ENCODE data around the gene TMED1.
A peak's percentile ranks its signal among the peaks of the same experiment; 100 is the strongest.
"Not testable (repeated sequence)": the region's sequence is repeated elsewhere in the genome, so short reads cannot be mapped to it uniquely, and the experiment has no call there.

The TMED1 gene

DNA sequence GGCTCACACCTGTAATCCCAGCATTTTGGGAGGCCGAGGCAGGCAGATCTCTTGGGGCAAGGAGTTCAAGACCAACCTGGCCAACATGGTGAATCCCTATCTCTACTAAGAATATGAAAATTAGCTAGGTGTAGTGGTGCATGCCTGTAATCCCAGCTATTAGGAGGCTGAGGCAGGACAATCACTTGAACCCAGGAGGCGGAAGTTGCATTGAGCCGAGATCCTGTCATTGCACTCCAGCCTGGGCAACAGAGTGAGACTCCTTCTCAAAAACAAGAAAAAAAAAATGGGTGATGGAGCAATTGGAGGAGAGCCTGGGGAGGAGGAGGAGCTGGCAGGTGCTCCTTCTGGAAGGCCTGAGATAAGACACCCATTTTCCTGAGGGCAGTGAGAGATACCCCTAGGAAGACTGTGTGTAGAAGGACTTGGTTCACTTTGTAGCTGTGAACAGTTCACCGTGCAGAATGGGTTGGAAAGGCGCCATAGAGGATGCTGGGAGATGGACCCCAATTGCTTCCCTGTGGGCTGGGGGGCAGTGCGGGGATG, 26.6 kb upstream of the TMED1 start:
- DNase-seq (ENCODE audit: low spot score) = no peak

DNA sequence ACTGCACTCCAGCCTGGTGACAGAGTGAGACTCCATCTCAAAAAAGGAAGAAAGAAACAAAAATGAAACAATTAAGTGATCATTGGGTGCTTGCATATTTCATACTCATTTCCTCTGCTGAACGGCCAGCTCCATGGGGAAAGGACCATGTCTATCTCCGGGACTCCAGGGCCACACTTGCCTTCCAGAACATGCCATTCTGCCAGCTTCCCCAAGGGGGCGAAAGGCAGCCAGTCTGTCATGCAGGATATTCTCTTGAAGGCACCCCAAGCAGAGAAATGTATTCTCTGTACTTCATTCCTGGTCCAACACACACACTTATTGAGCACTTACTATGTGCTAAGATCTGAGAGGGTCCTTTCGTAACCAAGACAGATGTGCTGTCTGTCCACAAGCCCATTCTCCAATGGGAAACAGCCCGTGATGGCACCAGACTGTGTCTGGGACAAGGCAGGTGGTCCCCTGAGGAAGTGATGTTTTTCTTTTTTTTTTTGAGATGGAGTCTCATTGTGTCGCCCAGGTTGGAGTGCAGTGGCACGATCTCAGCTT, 25.2 kb upstream of the TMED1 start:
- peak; percentile 69 for DNase-seq (ENCODE audit: low spot score)

DNA sequence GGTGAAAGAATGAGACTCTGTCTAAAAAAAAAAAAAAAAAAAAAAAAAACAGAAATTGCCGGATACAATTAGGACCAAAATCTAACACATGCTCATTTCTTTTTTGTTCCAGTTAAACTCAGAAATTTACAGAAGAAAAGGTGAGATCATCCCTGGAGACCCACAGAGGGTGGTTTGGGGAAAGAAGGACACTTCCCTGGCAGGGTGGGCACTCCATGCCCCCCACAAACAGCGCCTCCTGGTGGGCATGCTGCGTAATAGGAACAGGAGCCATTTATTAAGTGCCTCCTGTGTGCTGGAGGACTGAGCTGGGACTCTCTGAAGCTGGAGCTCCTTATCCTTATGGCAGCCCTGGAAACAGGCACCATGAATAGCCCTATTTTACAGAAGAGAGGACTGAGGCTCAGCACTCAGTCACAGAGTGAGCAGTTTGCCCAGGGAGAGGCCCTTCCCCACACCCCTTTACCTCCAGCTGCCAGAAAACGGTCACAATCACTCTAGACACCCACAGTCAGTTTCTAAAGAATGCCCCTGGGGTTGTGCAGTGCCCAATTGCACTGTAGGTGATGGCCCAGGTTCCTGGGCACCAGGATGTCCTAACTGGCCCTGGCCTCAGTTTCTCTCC, 22.3 kb upstream of the TMED1 start:
- DNase-seq (ENCODE audit: low spot score) = no peak

DNA sequence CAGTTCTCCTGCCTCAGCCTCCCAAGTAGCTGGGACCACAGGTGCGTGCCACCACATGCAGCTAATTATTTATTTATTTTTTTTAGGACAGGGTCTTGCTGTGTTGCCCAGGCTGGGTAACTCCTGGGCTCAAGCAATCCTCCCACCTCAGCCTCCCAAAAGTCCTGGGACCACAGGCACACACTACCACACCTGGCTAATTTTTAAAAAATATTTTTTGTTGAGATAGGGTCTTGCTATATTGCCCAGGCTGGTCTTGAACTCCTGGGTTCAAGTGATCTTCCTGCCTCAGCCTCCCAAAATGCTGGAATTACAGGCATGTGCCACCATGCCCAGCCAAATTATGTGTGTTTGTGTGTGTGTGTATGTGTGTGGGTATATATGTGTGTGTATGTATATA, 20.9 kb upstream of the TMED1 start:
- DNase-seq (ENCODE audit: low spot score) = not testable (repeated sequence)

DNA sequence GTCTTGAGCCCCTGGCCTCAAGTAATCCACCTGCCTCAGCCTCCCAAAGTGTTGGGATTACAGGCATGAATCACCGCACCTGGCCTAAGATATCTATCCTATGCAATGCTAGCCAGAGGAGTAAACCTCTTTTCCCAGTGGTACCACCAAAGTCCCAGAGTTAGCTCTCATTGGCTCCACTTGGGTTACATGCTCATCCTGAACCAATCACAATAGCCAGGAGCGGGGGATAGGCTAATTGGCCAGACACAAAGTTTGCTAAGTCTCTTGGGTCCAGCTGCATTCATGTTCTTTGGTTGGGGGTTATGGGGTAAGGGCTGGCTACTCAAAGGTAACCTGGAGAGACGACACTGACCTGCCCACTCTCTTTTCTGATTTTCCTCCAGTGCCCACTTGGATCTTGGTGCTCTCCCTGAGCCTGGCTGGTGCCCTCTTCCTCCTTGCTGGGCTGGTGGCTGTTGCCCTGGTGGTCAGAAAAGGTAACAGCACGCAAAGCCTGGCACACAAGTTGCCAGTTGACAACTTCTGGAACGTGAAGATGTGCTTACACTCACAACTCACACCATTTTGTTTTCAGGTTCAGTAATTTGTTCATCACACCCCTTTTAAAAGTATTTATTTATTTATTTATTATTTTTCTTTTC, 20.0 kb upstream of the TMED1 start:
- DNase-seq (ENCODE audit: low spot score) = peak; percentile 54

DNA sequence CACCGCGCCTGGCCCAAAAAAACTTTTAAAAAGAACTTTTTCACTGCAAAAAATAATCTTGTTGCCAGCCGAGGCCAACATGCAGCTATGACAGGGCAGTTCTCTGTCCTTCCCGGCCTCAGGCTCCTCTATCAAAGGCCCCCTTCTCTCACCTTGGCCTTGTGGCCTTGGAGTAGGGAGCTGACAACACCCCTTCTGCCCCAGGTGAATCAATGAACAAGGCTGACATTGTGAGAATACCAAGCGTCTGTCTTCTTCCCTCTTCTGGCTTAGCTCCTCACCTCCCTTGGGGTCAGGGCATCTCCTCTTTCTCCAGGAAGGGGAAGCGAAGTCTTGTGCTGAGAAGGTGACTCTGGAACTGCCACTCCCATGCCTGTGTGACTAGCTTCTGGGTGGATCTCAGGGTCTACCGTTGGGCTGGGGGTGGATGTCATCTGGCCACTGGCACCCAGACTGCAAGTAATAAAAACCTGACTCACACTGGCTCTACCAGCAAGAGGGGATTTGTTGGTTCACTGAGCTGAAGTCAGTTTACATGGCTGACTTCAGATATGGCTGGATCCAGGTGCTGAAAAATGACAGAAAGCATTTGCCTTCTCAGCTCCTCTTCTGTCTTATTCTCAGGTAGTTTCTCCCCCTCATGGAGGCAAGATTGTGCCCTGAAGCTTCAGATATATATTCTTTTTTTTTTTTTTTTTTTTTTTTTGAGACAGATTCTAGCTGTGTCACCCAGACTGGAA, 18.5 kb upstream of the TMED1 start:
- no peak for DNase-seq (ENCODE audit: low spot score)

DNA sequence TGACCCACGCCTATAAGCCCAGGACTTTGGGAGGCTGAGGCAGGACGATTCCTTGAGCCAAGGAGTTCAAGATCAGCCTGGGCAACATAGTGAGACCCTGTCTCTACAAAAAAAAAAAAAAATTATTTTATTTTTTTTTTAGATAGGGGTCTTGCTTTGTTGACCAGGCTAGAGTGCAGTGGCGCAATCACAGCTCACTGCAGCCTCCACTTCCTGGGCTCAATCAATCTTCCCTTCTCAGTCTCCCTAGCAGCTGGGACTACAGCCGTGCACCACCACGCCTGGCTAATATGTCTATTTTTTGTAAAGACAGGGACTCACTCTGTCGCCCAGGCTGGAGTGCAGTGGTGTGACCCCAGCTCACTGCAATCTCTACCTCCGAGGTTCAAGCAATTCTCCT, 16.9 kb upstream of the TMED1 start:
- DNase-seq (ENCODE audit: low spot score) = no peak

DNA sequence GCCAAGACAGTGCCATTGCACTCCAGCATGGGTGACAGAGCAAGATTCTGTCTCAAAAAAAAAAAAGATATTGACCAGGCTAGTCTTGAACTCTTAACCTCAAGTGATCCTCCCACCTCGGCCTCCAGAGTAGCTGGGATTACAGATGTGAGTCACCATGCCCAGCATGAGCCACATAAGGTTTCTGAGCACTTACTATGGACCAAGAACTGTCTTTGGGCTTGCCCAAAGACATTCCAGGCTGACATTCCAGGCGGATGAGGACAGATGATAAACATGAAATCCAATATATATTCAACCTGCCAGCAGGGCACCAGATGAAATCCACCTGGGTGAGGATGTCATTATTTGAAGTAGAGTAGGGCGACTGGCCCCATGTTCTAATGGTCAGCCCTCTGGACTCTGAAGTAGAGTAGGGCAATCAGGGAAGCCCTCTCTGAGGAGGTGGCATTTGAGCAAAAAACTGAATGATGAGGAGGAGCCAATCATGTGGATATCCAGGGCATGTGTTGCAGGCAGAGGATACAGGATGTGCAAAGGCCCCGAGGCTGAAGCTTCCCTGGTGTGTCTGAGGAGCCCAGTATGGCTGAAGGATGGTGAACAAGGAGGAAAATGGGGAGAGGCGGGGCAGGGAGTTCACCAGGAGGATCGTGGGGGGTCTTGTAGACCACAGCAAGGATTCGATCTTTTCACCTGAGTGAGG, 16.2 kb upstream of the TMED1 start:
- DNase-seq (ENCODE audit: low spot score) = peak; percentile 43

DNA sequence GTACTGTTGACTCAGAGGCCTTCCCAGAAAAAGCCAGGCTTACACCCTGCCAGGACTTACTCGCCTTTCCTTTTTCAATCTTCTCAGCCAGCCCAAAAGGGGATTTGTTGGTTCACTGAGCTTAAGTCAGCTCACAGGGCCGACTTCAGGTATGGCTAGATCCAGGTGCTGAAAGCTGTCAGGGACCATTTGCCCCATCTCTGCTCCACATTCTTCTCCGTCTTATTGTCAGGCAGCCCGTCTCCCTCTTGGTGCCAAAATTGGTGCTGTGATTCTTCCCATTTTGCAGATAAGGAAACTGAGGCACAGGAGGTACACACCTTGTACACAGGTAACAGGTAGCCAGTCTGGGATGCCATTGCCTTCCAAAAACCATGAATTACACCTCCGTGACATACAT, 14.6 kb upstream of the TMED1 start:
- DNase-seq (ENCODE audit: low spot score) = no peak

DNA sequence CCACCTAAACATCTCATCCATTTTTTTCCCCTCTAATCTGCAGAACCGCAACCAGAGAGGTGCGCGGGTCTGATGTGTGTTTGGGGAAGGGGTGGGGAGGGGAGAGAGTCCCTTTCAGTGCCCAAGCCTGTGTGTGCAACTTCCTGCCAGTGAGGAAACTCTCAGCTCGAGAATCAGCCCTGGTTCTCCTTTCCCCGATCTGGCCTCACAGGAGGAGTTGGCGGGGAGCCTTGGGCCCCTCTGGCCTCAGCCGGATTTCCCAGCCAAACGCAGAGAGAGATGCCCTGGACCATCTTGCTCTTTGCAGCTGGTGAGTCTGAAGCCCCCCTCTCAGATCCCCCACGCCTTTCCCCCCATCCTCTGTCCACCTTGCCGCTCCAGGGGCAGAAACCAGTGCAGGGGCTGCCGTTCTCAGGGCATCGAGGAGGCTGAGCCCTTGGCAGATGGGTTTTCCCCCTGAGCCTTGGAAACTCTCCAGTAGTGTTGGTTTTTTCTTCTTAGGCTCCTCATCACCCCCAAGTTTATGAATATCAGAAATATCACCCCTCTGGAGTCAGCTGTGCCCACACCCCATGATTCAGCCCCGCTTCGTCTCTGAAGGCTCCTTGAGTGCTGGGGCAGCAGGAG, 12.3 kb upstream of the TMED1 start, which contains the start of gene C19orf38:
Gene C19orf38, plus strand, starts transcription at position 186 of the 627 bp plus-strand sequence. Its CDS starts 94 bp downstream, at position 280.
- DNase-seq (ENCODE audit: low spot score) = no peak

DNA sequence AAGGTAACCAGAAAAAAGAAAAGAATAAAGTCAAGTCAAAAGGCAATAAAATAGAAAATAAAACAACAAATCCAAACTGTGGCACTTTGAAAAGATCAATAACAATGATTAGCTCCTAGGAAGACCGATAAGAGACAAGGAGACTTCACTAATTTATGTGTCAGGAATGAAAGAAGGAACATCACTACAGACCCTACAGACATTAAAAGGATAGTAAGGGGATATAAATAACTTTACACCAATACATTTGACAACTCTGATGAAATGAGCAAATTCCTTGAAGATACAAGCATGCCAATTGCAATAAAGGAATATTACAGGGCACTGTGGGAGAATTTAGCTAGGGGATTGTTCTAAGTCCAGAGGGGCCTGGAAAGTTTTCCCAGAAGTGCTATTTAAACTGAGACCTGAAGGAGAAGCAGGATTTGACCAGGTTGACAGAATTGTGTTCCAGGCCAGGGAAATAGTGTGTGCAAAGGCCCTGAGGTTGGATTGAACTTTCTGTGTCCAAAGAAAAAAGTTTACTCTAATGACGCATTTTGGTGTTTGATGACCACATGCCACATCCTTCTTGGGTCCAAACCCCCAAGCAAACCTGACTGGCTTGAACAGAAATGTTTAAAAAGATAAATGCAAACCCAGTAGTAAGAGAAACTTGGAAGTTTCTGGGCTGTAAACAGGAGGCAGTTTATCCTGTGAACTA, 10.6 kb upstream of the TMED1 start:
- DNase-seq (ENCODE audit: low spot score) = no peak

DNA sequence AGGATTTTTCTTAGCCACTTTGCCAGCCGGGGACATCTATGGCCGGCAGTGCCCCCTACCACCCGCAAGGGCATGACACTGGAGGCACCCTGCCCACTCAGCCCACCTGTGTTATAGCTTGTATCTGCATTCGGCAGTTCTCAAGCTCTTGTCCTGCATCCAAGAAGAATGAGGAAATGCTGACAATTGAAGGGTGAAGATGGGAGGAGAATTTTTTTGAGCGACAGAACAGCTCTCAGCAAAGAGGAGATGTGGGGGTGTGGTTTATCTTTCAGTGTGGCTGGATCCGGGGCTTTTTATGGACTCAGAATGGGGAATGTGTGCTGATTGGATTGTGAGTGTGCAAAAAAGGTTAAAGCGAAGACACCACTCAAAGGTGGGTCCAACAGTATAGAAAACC, 6.8 kb upstream of the TMED1 start:
- DNase-seq (ENCODE audit: low spot score) = no peak

DNA sequence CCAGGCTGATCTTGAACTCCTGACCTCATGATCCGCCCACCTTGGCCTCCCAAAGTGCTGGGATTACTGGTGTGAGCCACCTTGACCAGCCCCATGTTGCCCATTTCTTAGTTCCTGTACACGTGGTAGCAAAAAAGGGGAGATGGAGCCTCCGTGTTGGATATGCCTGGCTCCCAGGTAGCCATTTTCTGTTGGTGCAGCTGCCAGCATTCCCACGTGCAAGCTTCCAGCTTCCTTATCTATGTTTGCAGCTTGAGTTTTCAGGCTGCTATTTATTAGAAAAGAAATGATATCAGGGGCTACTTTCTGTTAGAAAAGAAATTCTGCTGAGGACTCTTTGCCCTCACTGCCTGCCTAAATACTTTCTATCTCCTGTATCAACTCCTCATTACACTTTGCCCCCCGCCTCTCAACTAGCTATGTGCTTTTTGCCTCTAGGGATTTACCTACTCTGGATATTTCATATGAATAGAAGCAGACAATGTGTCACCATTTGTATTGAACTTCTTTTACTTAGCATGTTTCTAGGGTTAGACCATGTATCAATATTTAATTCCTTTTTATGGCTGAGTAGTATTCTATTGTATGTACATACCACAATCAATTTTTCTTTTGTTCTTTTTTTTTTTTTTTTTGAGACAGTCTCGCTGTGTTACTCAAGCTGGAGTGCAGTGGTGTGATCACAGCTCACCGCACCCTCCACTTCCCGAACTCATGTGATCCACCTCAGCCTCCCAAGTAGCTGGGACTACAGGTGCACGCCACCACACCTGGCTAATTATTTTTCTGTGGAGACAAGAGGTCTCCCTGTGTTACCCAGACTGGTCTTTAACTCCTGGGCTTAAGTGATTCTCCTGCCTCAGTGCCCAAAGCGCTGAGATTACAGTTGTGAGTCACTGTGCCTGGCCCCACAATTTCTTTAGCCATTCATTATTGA, 3.4 kb upstream of the TMED1 start:
- DNase-seq (ENCODE audit: low spot score) = no peak

DNA sequence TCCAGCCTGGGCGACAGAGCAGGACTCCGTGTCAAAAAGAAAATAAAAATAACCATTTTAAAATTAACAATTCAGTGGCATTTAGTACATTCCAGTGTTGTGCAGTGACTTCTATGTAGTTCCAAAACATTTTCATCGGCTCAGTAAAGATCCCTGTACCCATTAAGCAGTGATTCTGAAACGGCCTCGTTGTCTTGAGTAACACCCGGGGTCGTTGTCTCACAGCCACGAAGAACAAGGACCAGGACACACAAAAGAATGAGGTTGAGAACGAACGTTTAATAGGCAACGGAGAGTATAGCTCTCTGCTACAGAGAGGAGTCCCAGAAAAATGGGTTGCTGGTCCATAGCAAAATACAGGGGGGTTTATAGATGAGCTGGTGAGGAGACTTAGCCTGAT, 2.4 kb upstream of the TMED1 start:
- no peak for DNase-seq (ENCODE audit: low spot score)

DNA sequence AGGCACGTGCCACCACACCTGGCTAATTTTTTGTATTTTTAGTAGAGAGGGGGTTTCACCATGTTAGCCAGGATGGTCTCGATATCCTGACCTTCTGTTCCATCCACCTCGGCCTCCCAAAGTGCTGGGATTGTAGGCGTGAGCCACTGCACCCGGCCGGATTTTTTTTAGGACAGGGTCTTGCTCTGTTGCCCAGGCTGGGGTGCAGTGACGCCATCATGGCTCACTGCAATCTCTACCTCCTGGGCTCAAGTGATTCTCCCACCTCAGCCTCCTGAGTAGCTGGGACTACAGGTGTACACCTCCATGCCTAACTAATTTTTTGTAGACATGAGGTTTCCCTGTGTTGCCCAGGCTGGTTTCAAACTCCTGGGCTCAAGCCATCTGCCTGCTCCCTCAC, 1.6 kb upstream of the TMED1 start:
- not testable (repeated sequence) for DNase-seq (ENCODE audit: low spot score)

DNA sequence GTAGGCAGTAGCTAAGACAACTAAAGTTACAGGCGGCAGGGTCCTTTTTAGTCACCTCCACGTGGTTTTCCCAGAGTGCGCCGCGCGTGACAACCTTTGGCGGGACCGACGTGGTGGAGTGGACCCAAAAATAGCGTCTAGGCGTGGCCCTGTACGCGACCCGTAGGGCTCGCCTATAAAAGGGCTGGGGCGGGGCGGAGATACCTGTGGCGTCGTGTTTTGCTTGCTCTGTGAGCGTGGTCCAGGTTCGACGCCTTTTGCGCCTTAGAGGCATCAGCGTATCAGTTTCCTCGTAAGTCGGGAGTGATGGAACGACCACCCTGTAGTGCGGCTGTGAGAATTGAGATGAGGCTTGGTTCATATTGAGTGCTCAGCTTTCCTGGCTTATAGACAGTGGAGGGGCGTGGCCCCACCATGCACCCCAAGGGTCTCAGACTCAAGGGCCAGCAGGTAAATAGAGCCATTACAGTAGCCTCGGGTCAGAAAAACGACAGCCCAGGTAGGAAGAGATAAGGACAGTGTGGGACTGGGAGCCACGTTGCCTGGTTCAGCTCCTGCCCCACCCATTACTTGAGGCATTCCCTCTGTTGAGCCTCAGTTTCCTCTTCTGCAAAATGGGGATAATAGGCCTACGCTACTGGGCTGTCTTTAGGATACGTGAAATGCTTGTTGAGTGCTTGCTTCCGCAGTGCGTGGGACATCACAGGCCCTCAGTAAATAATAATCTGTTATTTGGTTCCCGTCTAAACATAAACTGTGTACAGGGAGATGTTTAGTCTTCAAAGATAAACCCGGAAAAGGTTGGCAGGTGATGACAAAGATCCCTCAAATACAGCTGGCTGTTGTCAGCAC, 693 bp upstream of the TMED1 start:
- DNase-seq (ENCODE audit: low spot score) = peak; percentile 92

DNA sequence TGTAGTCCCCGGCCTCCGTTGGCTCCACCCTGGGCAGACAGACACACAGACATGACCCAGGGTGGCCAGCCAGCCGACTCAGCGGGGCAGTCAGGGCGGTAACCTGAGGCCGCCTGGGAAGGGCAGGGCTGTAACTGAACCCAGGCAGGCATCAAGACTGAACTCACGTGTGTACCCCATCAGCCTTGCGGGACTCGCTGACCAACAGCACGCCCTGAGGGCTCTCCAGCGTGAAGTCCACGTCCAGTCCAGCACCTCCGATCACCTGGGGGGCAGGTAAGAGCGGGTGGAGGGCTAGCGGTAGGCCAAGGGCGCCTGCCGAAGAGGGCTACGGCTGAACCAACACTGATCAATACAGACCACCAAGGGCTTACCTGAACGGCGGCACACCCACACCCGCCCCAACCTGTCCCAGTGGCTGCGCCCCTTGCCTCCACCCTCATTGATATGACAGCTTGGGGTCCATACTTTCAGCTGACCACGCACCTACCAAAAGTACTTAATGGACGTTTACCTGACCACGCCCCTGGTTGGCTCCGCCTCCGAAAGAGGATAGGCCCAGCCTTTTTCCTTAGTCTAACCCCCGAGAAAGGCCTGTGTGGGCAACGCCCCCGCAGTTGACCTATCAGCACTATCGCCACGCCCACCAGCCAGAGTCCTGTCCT, 791 bp downstream of the TMED1 start:
- DNase-seq (ENCODE audit: low spot score) = no peak

DNA sequence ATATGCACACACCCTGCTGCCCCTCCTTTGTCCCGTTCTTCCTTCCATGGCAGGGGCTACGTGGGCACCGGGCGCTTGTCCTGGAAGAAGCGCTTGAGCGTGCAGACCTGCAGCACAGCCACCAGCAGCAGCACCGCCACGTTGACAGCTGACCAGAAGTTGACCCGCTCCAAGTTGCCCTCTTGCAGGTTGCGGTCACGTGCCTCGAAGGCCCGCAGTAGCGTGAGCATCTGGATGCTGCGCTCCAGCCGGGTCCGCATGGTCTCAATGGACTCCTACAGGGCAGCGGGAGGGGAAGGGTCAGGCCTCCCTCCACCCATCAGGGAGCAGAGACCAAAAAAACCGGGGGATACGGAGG, 3.1 kb downstream of the TMED1 start:
- no peak for DNase-seq (ENCODE audit: low spot score)
